Suprapubic skin (tissue), 4 donors: Measurements from ENCODE around the gene RPS8. TPM values are rescaled to one million over a fixed set of nuclear protein-coding genes. Genes with fewer than 3 reads are reported as not detected.

Source experiments
- DNase-seq, 2 donors: peaks; one replicate each; pipeline ENCODE4 v3.0.0-alpha.2; 2019; ENCODE audit warnings: low spot score in 2 of 2
- H3K27ac ChIP-seq: fragments of 200-600 bp; sonication (generic); one replicate; pipeline ENCODE4 v1.5.1; 2019
- H3K27me3 ChIP-seq: fragments of 200-600 bp; sonication (generic); one replicate; pipeline ENCODE4 v1.5.1; 2019
- H3K36me3 ChIP-seq: fragments of 200-600 bp; sonication (generic); one replicate; pipeline ENCODE4 v1.5.1; 2019
- H3K4me1 ChIP-seq: fragments of 200-600 bp; sonication (generic); one replicate; pipeline ENCODE4 v1.5.1; 2019
- H3K4me3 ChIP-seq: fragments of 200-600 bp; sonication (generic); one replicate; pipeline ENCODE4 v1.5.1; 2019; ENCODE audit warnings: mild to moderate bottlenecking
- H3K9me3 ChIP-seq: fragments of 200-600 bp; sonication (generic); one replicate; pipeline ENCODE4 v1.5.1; 2019
- CTCF ChIP-seq, 2 donors: fragments of 200-600 bp in 1 of 2; fragments of 450-650 bp in 1 of 2; sonication (generic) in 1 of 2; IDR thresholded peaks; one replicate each; pipeline ENCODE4 v1.5.1; 2016 to 2019; ENCODE audit warnings: antibody characterized with exemption in 2 of 2, mild to moderate bottlenecking in 1 of 2, moderate library complexity in 1 of 2
- EP300 ChIP-seq: sonication (generic); formaldehyde crosslinking; IDR thresholded peaks from one replicate; pipeline ENCODE4 v1.6.1; 2017; ENCODE audit warnings: antibody characterized with exemption
- POLR2A ChIP-seq, 2 donors: fragments of 450-650 bp; IDR thresholded peaks; one replicate each; pipeline ENCODE4 v1.6.1; 2017; ENCODE audit warnings: antibody characterized with exemption in 2 of 2, mild to moderate bottlenecking in 2 of 2, moderate library complexity in 2 of 2
- POLR2AphosphoS5 ChIP-seq, 3 donors: sonication (generic); formaldehyde crosslinking; IDR thresholded peaks; one replicate each; pipeline ENCODE4 v1.6.1; 2017; ENCODE audit warnings: antibody characterized with exemption in 3 of 3
- WGBS: methylation state at CpG from one replicate; pipeline ENCODE4 v1.1.5; 2018; 5-methylcytosine and 5-hydroxymethylcytosine counted together
- total RNA-seq, 4 donors: library from RNA; depleted of rRNA; stranded (reverse); fragments of >200 nt; gene quantifications; one replicate each; pipeline ENCODE4 v1.1.0, GENCODE V29; 2016

Gene RPS8
- total RNA-seq, 4 donors from 2014 or later = 1,858 to 3,271 (median 2,807) TPM

- Histone ChIP-seq H3K27me3 (no peaks in the 10 kb centered on the region), H3K27ac (peak overlapping the region; percentile 68), H3K9me3 (no peaks in the 10 kb centered on the region), H3K4me3 (peak overlapping the region; percentile 57), H3K4me1 (peaks cover 37% of the 10 kb centered on the region), H3K36me3 (no peaks in the 10 kb centered on the region)
- peak in 1 of 2 donors; percentile 83 for DNase-seq
- WGBS = 9% methylated on average over 40 of the region's 49 CpGs
- peak in 1 of 3 donors; percentile 43 for TF ChIP-seq POLR2AphosphoS5 (IDR thresholded peaks at IDR 0.05)
- TF ChIP-seq EP300 = no peak
- TF ChIP-seq POLR2A (IDR thresholded peaks at IDR 0.05) = no peak
- TF ChIP-seq CTCF (IDR thresholded peaks at IDR 0.05) = peak; percentile 99
These were observed 10.9 kb downstream of the RPS8 start for GRCh38 chr1:44786138-44786840.

GRCh38 chr1:44786841-44787426, 11.6 kb downstream of the RPS8 start:
- Histone ChIP-seq H3K36me3 (no peaks in the 10 kb centered on the region), H3K27me3 (no peaks in the 10 kb centered on the region), H3K4me1 (peaks cover 37% of the 10 kb centered on the region), H3K9me3 (no peaks in the 10 kb centered on the region), H3K27ac (peak overlapping the region; percentile 68), H3K4me3 (peak overlapping the region; percentile 57)
- 86% methylated on average over 7 of the region's 9 CpGs for WGBS
- DNase-seq = no peak
- TF ChIP-seq CTCF (IDR thresholded peaks at IDR 0.05) (no peak), EP300 (no peak), POLR2A (IDR thresholded peaks at IDR 0.05) (no peak), POLR2AphosphoS5 (IDR thresholded peaks at IDR 0.05) (no peak)

- no peak overlapping the region for H3K4me3 ChIP-seq
- peaks cover 37% of the 10 kb centered on the region for H3K4me1 ChIP-seq
- H3K9me3 ChIP-seq = no peaks in the 10 kb centered on the region
- DNase-seq = no peak
- H3K36me3 ChIP-seq = no peaks in the 10 kb centered on the region
- TF ChIP-seq CTCF (IDR thresholded peaks at IDR 0.05) (no peak), EP300 (no peak)
- WGBS = 95% methylated on average over 7 of the region's 10 CpGs
- H3K27ac ChIP-seq = no peak overlapping the region
- H3K27me3 ChIP-seq = no peaks in the 10 kb centered on the region
These were observed 12.2 kb downstream of the RPS8 start for GRCh38 chr1:44787506-44787905.

- Histone ChIP-seq H3K27me3 (no peaks in the 10 kb centered on the region), H3K27ac (no peak within 1 kb of the TSS), H3K4me3 (no peak within 1 kb of the TSS), H3K36me3 (no peaks in the 10 kb centered on the region), H3K4me1 (peaks cover 43% of the 10 kb centered on the region), H3K9me3 (no peaks in the 10 kb centered on the region)
- 87% methylated on average over 4 of the region's 9 CpGs for WGBS
- no peak for DNase-seq
- no peak for TF ChIP-seq POLR2A (IDR thresholded peaks at IDR 0.05)
- TF ChIP-seq EP300 = no peak
- TF ChIP-seq POLR2AphosphoS5 (IDR thresholded peaks at IDR 0.05) = no peak
- TF ChIP-seq CTCF (IDR thresholded peaks at IDR 0.05) = no peak
These were observed 12.9 kb downstream of the RPS8 start, which contains the start of gene BEST4 for GRCh38 chr1:44788120-44788860. Gene BEST4 (minus strand): TSS chr1:44788170. CDS start chr1:44787705, 465 bp downstream.
